ENCODE data around the gene PAPPA2.

PAPPA2 gene

GRCh38 chr1:176775996-176776395 lies 313.0 kb downstream of the PAPPA2 start:
- DNase-seq: no peak

- no peak for DNase-seq
Observed at GRCh38 chr1:176778056-176778455, 315.1 kb downstream of the PAPPA2 start.

- DNase-seq: no peak
Observed at GRCh38 chr1:176779992-176780328, 317.0 kb downstream of the PAPPA2 start.

- no peak for DNase-seq
Observed at GRCh38 chr1:176783309-176783708, 320.3 kb downstream of the PAPPA2 start.

- DNase-seq: no peak
Observed at GRCh38 chr1:176785056-176785455, 322.1 kb downstream of the PAPPA2 start.

- no peak for DNase-seq
Observed at GRCh38 chr1:176785791-176786190, 322.8 kb downstream of the PAPPA2 start.

- no peak for DNase-seq
Observed at GRCh38 chr1:176786274-176786673, 323.3 kb downstream of the PAPPA2 start.

- no peak for DNase-seq
Observed at GRCh38 chr1:176789571-176790090, 326.7 kb downstream of the PAPPA2 start.

GRCh38 chr1:176790786-176791185 lies 327.8 kb downstream of the PAPPA2 start:
- no peak for DNase-seq

GRCh38 chr1:176791906-176792305 lies 328.9 kb downstream of the PAPPA2 start:
- DNase-seq: no peak

GRCh38 chr1:176794897-176795508 lies 332.0 kb downstream of the PAPPA2 start:
- no peak for DNase-seq

GRCh38 chr1:176795929-176796328 lies 333.0 kb downstream of the PAPPA2 start:
- DNase-seq: no peak

GRCh38 chr1:176796583-176796982 lies 333.6 kb downstream of the PAPPA2 start:
- DNase-seq: no peak

GRCh38 chr1:176799327-176799726 lies 336.4 kb downstream of the PAPPA2 start:
- DNase-seq: no peak

GRCh38 chr1:176800978-176801513 lies 338.1 kb downstream of the PAPPA2 start:
- DNase-seq: no peak

- DNase-seq: no peak
Observed at GRCh38 chr1:176801514-176802020, 338.6 kb downstream of the PAPPA2 start.

GRCh38 chr1:176802316-176802715 lies 339.3 kb downstream of the PAPPA2 start:
- DNase-seq: no peak

- DNase-seq: no peak
Observed at GRCh38 chr1:176803042-176803441, 340.1 kb downstream of the PAPPA2 start.

- no peak for DNase-seq
Observed at GRCh38 chr1:176803596-176803995, 340.6 kb downstream of the PAPPA2 start.

- DNase-seq: no peak
Observed at GRCh38 chr1:176809292-176809691, 346.3 kb downstream of the PAPPA2 start.

GRCh38 chr1:176811511-176812288 lies 348.7 kb downstream of the PAPPA2 start:
- no peak for DNase-seq

- DNase-seq: no peak
Observed at GRCh38 chr1:176815621-176816020, 352.6 kb downstream of the PAPPA2 start.

GRCh38 chr1:176816232-176816631 lies 353.3 kb downstream of the PAPPA2 start:
- no peak for DNase-seq

Measured in stimulated activated CD4-positive, alpha-beta T cell treated with anti-CD3 and anti-CD28 coated beads, Interleukin-2, amount 100 ng/mL, for 48 hours (primary cell).